ENCODE results near the gene VSTM4.

GRCh38 chr10:49139846-49140195 lies 24.5 kb upstream of the VSTM4 start:
- TF ChIP-seq POLR2A (IDR thresholded peaks at IDR 0.05), result no peak
- no peak for TF ChIP-seq CTCF (IDR thresholded peaks at IDR 0.05)
